Astrocyte of the hippocampus (primary cell): ENCODE results near the gene CCDC28B.

ENCODE experiments used
- DNase-seq: peaks from one replicate; pipeline ENCODE4 v3.0.0; 2011; ENCODE audit warnings: low read depth, low spot score

The CCDC28B gene

GRCh38 chr1:32194984-32195383 lies 5.4 kb upstream of the CCDC28B start:
- DNase-seq = no peak

GRCh38 chr1:32195531-32195930 lies 4.9 kb upstream of the CCDC28B start:
- no peak for DNase-seq

GRCh38 chr1:32195972-32196823 lies 4.2 kb upstream of the CCDC28B start:
- peak; percentile 46 for DNase-seq

DNA sequence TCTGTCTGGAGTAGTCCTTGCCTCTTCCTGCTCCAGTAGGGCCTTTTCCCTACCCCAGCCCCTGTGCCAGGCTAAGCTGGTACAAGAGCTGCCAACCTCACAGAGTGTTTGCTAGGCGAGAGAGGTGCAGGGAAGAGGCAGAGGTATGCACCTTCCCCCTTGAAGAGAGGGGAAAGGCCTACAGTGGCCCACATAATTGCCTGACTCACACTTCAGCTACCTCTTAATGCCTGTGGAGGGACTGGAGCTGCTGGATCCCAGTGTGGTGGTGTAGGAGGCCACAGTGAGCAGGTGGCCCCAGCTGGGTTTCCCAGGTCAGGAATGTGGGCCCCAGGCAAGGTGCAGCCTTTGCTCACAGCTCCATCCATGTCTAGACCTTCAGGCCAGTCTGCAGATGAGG lies 3.3 kb upstream of the CCDC28B start:
- no peak for DNase-seq

DNA sequence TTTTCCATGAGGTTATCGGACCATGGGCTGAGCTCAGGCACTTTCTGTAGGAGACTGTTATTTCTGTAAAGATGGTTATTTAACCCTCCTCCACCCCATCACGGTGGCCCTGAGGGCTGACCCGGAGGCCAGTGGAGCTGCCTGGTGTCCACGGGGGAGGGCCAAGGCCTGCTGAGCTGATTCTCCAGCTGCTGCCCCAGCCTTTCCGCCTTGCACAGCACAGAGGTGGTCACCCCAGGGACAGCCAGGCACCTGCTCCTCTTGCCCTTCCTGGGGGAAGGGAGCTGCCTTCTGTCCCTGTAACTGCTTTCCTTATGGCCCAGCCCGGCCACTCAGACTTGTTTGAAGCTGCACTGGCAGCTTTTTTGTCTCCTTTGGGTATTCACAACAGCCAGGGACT lies 2.6 kb upstream of the CCDC28B start:
- no peak for DNase-seq

GRCh38 chr1:32198237-32199042 lies 2.0 kb upstream of the CCDC28B start:
- DNase-seq = no peak

DNA sequence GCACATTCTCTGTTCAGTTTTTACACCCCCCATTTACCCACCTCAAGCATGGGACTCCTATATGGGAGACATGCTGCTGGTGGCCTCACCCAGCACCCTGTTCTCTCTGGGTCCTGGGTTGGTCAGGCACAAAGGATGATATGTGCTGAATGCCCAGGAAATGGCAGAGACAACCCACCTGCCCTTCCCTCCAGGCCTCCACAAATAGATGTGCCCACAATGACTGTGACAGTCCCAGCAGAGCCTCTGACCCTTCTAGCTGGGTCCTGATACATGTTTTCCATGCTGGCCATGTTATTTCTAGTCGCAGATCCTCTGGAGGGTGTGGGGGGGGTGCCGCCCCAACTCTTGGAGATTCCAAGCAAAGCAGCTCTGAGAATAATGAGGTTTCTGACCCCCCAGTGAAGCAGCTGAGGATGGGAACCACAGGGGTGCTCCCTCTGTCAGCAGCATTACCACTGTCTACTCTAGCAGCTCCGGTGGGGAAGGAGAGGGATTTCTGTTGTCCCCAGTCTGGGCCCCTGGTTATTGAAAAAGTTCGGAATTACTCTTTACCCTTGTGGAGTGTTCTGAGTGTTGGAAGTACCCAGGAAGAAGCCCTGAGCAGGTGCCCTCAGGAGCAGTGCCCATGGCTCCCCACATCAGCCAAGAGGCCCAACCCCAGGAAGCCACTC lies 1.2 kb upstream of the CCDC28B start:
- no peak for DNase-seq

DNA sequence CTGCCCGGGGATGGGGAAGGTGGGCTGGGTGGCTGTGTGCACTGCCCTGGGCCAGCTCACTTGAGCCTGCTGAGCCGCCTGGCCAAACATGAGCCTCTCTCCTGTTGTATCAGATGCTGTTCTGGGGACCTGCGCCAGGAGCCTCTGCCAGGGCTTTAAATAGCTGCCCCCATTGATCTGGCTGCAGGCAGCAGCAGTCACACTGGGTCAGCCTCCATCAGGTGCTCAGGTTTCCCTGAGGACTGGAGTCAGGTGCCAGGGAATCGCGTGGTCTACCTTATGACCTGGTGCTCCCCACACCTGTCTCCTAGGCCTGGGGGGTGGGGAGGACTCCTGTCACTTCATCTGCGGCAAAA lies 700 bp upstream of the CCDC28B start:
- DNase-seq = peak; percentile 29

- peak; percentile 79 for DNase-seq
Observed at GRCh38 chr1:32201011-32201855, 838 bp downstream of the CCDC28B start.

DNA sequence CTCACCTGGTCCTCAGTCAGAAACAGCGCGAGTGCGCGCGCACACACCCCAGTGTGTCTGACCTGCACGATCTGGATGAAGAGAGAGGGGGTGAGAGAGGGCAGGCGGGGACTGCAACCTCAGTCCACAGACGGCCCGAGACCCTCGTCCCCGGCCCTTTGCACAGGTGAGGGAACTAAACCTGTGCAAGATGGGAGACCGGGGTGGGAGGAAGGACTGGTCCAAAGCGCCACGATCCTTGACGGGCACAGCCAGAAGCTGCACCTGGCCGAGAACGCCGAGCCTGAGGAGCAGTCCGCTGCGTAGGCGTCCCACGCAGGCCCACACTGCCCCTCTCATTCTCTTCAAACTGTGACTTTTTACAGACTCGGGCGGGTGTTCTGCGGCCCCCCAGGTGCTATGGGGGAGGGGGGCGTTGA lies 4.6 kb downstream of the CCDC28B start:
- no peak for DNase-seq

DNA sequence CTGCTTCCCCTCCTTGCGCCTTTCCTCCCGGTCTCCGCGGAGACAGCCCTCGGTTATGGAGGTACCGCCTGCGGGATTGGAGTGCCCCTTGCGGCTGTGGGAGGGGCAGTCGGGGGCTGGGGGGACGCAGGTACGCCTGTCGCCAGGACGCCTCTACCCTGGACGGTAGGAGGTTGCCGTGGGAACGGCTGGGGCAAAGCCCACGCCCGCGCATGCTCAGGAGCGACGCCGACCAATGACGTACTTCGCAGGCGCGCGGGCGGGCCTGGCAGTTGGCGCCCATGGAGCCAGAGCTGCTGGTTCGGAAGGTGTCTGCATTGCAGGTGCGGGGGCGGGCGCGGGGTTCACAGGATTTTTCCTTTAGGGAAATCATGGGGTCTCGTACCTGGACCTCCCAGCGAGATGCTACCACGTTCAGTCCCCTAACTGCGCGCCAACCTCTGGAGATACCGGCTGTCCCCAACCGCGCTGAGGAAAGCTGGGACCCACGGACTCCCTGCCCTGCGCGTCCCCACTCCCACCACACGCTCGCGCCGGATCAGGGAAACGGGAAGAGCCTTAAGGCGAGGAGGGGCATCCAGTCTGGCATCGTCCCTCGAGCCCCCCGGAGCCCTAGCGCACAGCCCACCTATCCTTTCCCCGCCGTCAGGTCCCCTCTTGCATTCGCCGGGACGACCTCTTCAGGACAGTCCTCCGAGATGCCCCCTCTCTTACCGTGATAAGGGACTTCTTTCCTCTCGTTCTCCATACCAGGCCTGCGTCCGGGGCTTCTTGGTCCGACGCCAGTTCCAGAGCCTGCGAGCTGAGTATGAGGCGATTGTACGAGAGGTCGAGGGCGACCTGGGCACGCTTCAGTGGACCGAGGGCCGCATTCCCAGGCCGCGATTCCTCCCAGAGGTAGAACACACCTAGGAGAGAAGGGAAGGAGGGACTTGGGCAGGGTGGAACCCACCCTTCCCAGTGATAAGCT lies 5.3 kb downstream of the CCDC28B start, which contains the start of gene IQCC:
Gene IQCC (plus strand): TSS at position 271 of the 970 bp plus-strand sequence. CDS start 11 bp downstream, at position 282.
- peak; percentile 95 for DNase-seq

DNA sequence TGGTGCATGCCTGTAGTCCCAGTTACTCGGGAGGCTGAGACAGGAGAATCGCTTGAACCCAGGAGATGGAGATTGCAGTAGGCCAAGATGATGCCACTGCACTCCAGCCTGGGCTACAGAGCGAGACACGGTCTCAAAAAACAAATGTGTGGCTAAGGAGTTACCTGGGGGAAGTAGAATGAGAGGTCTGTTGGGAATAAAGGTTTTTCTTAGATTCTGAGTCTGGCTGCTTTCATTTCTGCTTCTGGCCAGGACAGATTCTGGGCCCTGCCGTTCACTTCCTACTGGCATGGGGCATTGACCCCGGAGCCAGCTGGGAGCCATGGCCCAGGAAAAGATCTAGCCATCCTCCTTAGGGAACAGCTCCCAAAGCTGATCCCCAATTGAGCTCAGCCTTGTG lies 8.1 kb downstream of the CCDC28B start:
- DNase-seq = no peak

- peak; percentile 67 for DNase-seq
Observed at GRCh38 chr1:32208891-32209328, 8.5 kb downstream of the CCDC28B start, which contains the start of gene DCDC2B. DCDC2B (plus strand) TSS chr1:32209089; CDS start chr1:32209094, 5 bp downstream.

- peak; percentile 81 for DNase-seq
Observed at GRCh38 chr1:32215629-32216480, 15.5 kb downstream of the CCDC28B start.

DNA sequence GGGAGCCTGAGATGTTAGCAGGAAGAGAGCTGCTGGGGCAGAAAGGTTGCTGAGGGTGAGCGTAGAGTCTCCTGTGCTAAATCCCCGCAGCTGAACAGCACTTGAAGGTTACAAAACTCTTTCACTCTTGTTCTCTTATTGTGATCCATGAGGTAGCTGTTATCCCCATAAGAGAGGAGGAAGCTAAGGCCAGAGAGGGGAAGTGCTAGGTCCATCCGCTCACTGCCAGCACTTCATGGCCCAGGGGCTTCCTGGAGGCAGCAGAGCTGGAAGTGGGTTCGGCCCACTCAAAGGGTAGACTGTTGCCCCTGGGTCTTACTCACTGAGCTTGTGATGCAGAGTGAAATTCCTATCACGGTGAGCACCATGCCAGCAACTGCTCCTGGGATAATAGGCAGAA lies 16.2 kb downstream of the CCDC28B start:
- DNase-seq = no peak

GRCh38 chr1:32219022-32219421 lies 18.6 kb downstream of the CCDC28B start:
- DNase-seq = no peak

- no peak for DNase-seq
Observed at GRCh38 chr1:32220746-32221580, 20.6 kb downstream of the CCDC28B start.

GRCh38 chr1:32221581-32221979 lies 21.2 kb downstream of the CCDC28B start:
- DNase-seq = peak; percentile 28
